ENCODE data around the gene MBTD1. TPM values are rescaled to one million over a fixed set of nuclear protein-coding genes. Genes with fewer than 3 reads are reported as not detected.
A peak's percentile ranks its signal among the peaks of the same experiment; 100 is the strongest.

The MBTD1 gene
- total RNA-seq, 1 experiment from 2014 or later = 40.6 TPM

- TF ChIP-seq SMAD4 (CRISPR knock-in tag; IDR thresholded peaks at IDR 0.05) (no peak), NR1H2 (CRISPR knock-in tag; IDR thresholded peaks at IDR 0.05) (no peak), TEAD4 (CRISPR knock-in tag; IDR thresholded peaks at IDR 0.05) (no peak), SP1 (CRISPR knock-in tag; conservative IDR thresholded peaks at IDR 0.05) (no peak; the same call in 1 of the 2 replicates), TCF7 (CRISPR knock-in tag; IDR thresholded peaks at IDR 0.05; ENCODE audit: low read depth) (no peak), PRDM15 (CRISPR knock-in tag; IDR thresholded peaks at IDR 0.05) (no peak), ZNF532 (CRISPR knock-in tag; IDR thresholded peaks at IDR 0.05; ENCODE audit: borderline replicate concordance) (no peak), ETV6 (CRISPR knock-in tag; IDR thresholded peaks at IDR 0.05) (peak; percentile 0; the same call in 1 of the 2 replicates), SMAD3 (CRISPR knock-in tag; IDR thresholded peaks at IDR 0.05; ENCODE audit: borderline replicate concordance) (no peak), ZNF425 (CRISPR knock-in tag; conservative IDR thresholded peaks at IDR 0.05) (no peak), MXD4 (CRISPR knock-in tag; IDR thresholded peaks at IDR 0.05; ENCODE audit: borderline replicate concordance) (no peak), ZNF423 (CRISPR knock-in tag; IDR thresholded peaks at IDR 0.05) (0 out of 2 replicates have a peak, but pooled peaks have one; percentile 4), ZNF263 (CRISPR knock-in tag; IDR thresholded peaks at IDR 0.05; ENCODE audit: low read depth) (no peak), ZMAT4 (CRISPR knock-in tag; IDR thresholded peaks at IDR 0.05) (no peak), ARID4B (CRISPR knock-in tag; IDR thresholded peaks at IDR 0.05; ENCODE audit: borderline replicate concordance) (no peak), JUN (CRISPR knock-in tag; IDR thresholded peaks at IDR 0.05) (no peak), EMX1 (CRISPR knock-in tag; IDR thresholded peaks at IDR 0.05) (no peak), NFYB (CRISPR knock-in tag; conservative IDR thresholded peaks at IDR 0.05; ENCODE audit: low read depth) (no peak), ZBTB43 (CRISPR knock-in tag; IDR thresholded peaks at IDR 0.05) (0 out of 2 replicates have a peak, but pooled peaks have one; percentile 49)
Measured at GRCh38 chr17:51261024-51261963, 1.4 kb upstream of the MBTD1 start (continued).

All from WTC11 (cell line).